Osteocyte (in vitro differentiated cells): Measurements from ENCODE around the gene NAALADL2. TPM values are rescaled to one million over a fixed set of nuclear protein-coding genes. Genes with fewer than 3 reads are reported as not detected.

Experiments used
- DNase-seq: peaks from one replicate; pipeline ENCODE4 v3.0.0; 2021; ENCODE audit warnings: mixed read lengths; ENCODE audit not compliant: unreplicated experiment; ENCODE audit errors: extremely low spot score
- H3K27ac Mint-ChIP-seq: one replicate; pipeline ENCODE4 v1.8.0; 2021; ENCODE audit warnings: mild to moderate bottlenecking, mixed read lengths; ENCODE audit not compliant: unreplicated experiment
- H3K27me3 Mint-ChIP-seq: one replicate; pipeline ENCODE4 v1.8.0; 2021; ENCODE audit warnings: mixed read lengths; ENCODE audit not compliant: unreplicated experiment
- H3K36me3 Mint-ChIP-seq: one replicate; pipeline ENCODE4 v1.8.0; 2021; ENCODE audit warnings: mixed read lengths; ENCODE audit not compliant: unreplicated experiment
- H3K4me1 Mint-ChIP-seq: one replicate; pipeline ENCODE4 v1.8.0; 2021; ENCODE audit warnings: mixed read lengths; ENCODE audit not compliant: unreplicated experiment
- H3K4me3 Mint-ChIP-seq: one replicate; pipeline ENCODE4 v1.8.0; 2021; ENCODE audit warnings: mild to moderate bottlenecking, moderate library complexity, mixed read lengths; ENCODE audit not compliant: unreplicated experiment
- H3K9me3 Mint-ChIP-seq: one replicate; pipeline ENCODE4 v1.8.0; 2021; ENCODE audit warnings: mixed read lengths; ENCODE audit not compliant: unreplicated experiment
- CTCF ChIP-seq: fragments of 200-600 bp; sonication (generic); IDR thresholded peaks from 2 replicates; pipeline ENCODE4 v1.5.0; 2021; ENCODE audit warnings: antibody characterized with exemption, mild to moderate bottlenecking, moderate library complexity
- total RNA-seq: library from RNA; stranded (reverse); gene quantifications from 2 replicates; pipeline ENCODE4 v1.2.1, GENCODE V29; 2021

The NAALADL2 gene
- total RNA-seq, 1 donor from 2014 or later = 16.1 TPM

DNA sequence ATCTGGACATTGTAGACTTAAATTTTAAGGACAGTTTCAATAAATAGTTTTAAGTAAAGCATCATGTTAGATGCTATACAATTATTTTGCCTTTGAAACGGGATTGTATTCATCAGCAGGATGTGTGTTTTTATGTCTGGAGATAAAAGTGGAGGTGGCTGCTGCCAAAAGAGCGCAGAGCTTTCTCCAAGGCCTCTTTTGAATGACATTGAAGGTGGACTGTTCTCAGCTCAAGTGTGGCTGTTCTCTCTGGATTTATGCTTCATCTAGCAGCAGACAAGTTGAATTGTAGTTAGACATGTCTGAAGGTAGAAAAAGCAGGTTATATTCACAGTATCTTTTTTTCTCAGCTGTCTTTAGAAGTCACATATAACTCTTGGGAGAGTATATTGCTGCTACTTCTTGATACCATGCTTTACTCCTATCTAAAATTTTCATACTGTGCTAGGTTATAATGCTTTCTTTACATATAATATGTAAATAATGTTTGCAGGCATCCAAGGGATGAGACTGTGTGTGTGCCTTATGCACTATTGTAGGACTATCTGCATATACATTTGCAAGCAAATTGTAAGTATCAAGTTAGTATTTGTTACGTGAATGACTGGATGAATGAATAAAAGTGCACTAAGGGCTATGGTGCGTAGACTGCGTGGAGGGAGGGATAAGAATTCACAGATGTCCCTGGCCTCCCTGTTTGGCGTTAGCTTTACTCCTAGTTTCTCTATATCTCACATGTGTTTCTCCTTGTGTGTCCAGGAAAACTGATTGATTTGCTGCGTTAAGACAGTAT, 340.1 kb downstream of the NAALADL2 start:
- H3K27me3 Mint-ChIP-seq = no peaks in the 10 kb centered on the region
- peaks cover 43% of the 10 kb centered on the region for H3K4me1 Mint-ChIP-seq
- peak overlapping the region; percentile 20 for H3K27ac Mint-ChIP-seq
- no peak overlapping the region for H3K4me3 Mint-ChIP-seq
- no peak for DNase-seq
- peaks cover 7% of the 10 kb centered on the region for H3K36me3 Mint-ChIP-seq
- TF ChIP-seq CTCF = no peak
- peaks cover 22% of the 10 kb centered on the region for H3K9me3 Mint-ChIP-seq

- no peak for DNase-seq
- no peak for TF ChIP-seq CTCF
- Mint-ChIP-seq H3K27me3 (no peaks in the 10 kb centered on the region), H3K27ac (peak overlapping the region; percentile 57), H3K4me1 (peaks cover 40% of the 10 kb centered on the region), H3K4me3 (no peak overlapping the region), H3K9me3 (peaks cover 25% of the 10 kb centered on the region), H3K36me3 (peaks cover 7% of the 10 kb centered on the region)
Measured at GRCh38 chr3:175199961-175200360, 340.8 kb downstream of the NAALADL2 start.

- Mint-ChIP-seq H3K27ac (peak overlapping the region; percentile 57), H3K4me1 (peaks cover 40% of the 10 kb centered on the region), H3K4me3 (no peak overlapping the region), H3K9me3 (peaks cover 26% of the 10 kb centered on the region), H3K36me3 (peaks cover 5% of the 10 kb centered on the region), H3K27me3 (no peaks in the 10 kb centered on the region)
- no peak for TF ChIP-seq CTCF
- DNase-seq = no peak
Measured at GRCh38 chr3:175200391-175201095, 341.4 kb downstream of the NAALADL2 start.

- no peak overlapping the region for H3K27ac Mint-ChIP-seq
- no peak overlapping the region for H3K4me3 Mint-ChIP-seq
- H3K27me3 Mint-ChIP-seq = no peaks in the 10 kb centered on the region
- TF ChIP-seq CTCF = no peak
- no peak for DNase-seq
- H3K9me3 Mint-ChIP-seq = peaks cover 25% of the 10 kb centered on the region
- H3K36me3 Mint-ChIP-seq = peaks cover 3% of the 10 kb centered on the region
- peaks cover 15% of the 10 kb centered on the region for H3K4me1 Mint-ChIP-seq
Measured at GRCh38 chr3:175207361-175207760, 348.2 kb downstream of the NAALADL2 start.

- Mint-ChIP-seq H3K27ac (no peak overlapping the region), H3K4me3 (no peak overlapping the region), H3K4me1 (peaks cover 15% of the 10 kb centered on the region), H3K27me3 (no peaks in the 10 kb centered on the region), H3K9me3 (peaks cover 23% of the 10 kb centered on the region), H3K36me3 (peaks cover 3% of the 10 kb centered on the region)
- TF ChIP-seq CTCF = no peak
- no peak for DNase-seq
Measured at GRCh38 chr3:175208326-175208725, 349.2 kb downstream of the NAALADL2 start.
